ENCODE measurements around the gene ARL15.

DNA sequence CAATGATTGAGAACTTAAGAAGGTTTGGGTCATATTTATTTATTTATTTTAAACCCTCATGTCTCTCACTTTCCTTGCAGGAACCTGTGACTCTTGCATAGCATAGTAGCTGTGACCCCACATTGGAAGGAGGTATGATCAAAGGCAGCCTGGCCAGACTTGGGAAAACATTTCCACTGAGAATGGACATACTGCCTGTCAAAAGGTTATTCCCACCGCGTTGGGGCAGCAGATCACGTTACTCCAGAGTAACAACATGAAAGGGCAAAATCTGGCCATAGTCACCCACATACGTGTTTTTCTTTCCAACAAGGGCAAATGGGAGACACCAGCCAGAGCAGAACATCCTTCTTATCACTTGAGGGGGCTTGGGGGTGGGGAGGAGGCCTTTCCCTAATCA is 95.7 kb downstream of the ARL15 start:
- TF ChIP-seq, protein P1, sequence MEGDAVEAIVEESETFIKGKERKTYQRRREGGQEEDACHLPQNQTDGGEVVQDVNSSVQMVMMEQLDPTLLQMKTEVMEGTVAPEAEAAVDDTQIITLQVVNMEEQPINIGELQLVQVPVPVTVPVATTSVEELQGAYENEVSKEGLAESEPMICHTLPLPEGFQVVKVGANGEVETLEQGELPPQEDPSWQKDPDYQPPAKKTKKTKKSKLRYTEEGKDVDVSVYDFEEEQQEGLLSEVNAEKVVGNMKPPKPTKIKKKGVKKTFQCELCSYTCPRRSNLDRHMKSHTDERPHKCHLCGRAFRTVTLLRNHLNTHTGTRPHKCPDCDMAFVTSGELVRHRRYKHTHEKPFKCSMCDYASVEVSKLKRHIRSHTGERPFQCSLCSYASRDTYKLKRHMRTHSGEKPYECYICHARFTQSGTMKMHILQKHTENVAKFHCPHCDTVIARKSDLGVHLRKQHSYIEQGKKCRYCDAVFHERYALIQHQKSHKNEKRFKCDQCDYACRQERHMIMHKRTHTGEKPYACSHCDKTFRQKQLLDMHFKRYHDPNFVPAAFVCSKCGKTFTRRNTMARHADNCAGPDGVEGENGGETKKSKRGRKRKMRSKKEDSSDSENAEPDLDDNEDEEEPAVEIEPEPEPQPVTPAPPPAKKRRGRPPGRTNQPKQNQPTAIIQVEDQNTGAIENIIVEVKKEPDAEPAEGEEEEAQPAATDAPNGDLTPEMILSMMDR (IDR thresholded peaks at IDR 0.05): no peak
- TF ChIP-seq EP300 (IDR thresholded peaks at IDR 0.05) (no peak), POLR2A (IDR thresholded peaks at IDR 0.05) (no peak)

All from upper lobe of left lung (tissue), 4 donors.